H4 (cell line): ENCODE measurements around the gene IQCH. TPM values are rescaled to one million over a fixed set of nuclear protein-coding genes. Genes with fewer than 3 reads are reported as not detected.

Experiments
- DNase-seq: peaks from one replicate; pipeline ENCODE4 v3.0.0-alpha.2; 2015; ENCODE audit warnings: low spot score
- total RNA-seq: library from RNA; depleted of rRNA; stranded (reverse); fragments of >200 nt; shearing (Covaris generic); gene quantifications from 2 replicates; pipeline ENCODE4 v1.2.3, GENCODE V29; 2014

Gene IQCH
- total RNA-seq, 1 experiment from 2014 or later: 0.43 TPM

DNA sequence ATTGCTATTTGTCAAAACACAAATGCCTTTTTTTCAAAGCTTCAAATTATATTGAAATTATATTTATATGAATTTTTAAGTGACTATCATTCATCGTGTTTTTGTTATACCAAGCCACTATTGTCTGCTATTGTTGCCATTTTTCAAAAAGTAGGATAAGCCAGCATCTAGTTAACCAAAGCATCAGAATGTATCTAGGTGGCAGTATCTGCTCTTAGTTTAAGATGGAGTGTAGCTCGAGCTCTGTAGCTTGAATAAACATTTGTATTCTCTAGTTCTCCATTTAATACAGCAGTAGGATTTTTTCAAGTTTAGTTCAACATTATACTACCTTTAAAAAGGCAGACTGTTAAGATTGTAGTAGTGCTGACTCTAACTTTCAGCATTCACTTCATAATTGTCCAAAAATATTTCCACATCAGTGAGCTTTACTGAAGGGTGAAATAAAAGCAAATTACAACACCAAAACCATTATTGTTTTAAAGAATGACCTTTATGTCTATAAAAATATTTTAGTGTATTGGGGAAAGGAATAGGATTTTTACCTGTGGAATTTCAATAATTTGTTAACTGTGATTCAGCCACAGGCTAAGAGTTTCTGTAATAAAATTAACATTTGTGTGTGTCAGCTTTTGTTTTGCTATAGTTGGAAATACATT, 246.7 kb downstream of the IQCH start:
- DNase-seq: peak; percentile 24

DNA sequence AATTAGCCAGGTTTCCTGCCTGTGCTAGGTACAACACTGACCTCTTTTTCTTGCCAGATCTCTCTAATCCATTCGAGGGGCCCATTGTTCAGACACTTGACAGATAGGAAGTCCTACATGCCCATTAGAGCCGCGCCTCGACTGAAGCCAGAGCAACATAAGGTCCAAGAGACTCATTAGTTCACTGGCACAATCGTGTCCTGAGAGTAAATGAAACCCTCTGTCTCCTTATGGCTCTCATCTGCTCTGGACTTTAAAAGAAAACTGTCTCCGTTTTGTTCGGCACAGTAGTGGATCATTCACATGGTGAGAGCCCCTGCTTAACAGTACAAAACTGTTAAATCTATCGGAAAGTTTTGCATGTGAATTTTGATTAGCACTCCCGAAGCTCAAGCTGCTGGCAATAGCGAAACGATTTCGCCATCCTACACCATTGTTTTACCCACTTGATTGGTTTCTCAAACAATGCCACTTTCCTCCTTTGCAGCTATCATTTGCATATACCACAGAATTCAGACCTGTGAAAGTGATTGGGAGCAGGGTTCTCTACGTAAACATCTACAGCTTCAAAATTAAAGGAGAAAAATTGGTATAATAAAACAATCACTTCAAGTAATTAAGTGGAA, 247.4 kb downstream of the IQCH start:
- DNase-seq: no peak

DNA sequence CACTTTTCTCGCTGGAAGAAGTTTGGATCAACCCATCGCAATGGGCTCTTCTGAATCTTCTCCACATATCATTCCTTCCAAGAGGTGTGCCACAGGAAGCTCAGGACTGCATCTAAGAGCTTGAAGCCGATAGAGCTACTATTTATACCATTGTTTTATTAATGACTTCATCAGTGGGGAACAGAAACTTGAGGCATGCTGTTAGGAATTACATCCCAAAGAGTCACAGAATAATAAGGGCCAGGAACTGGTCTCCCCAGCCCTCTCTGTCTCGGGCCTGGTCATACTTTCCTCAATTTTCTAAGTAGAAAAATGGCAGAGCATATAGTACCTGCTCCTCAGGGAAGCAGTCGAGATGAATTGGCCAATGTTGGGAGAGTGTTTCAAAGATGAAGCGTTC, 249.5 kb downstream of the IQCH start:
- no peak for DNase-seq

DNA sequence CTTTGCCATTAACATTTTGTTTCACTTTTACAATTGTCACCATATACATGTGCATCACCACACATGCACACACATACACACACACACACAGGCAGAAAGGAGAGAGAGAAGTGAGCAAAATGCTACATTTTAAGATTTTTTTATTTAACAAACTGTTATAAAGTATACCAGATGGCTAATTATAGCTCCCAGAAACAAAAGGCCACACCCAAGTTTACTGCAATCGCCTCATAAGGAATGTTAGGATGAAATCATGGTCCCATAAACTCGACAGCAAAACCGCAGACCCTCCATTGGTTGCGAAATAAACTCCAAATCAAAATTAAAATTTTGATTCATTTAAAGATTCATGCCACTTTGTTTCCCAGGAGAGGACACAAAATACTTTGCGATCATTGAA, 250.2 kb downstream of the IQCH start:
- no peak for DNase-seq

DNA sequence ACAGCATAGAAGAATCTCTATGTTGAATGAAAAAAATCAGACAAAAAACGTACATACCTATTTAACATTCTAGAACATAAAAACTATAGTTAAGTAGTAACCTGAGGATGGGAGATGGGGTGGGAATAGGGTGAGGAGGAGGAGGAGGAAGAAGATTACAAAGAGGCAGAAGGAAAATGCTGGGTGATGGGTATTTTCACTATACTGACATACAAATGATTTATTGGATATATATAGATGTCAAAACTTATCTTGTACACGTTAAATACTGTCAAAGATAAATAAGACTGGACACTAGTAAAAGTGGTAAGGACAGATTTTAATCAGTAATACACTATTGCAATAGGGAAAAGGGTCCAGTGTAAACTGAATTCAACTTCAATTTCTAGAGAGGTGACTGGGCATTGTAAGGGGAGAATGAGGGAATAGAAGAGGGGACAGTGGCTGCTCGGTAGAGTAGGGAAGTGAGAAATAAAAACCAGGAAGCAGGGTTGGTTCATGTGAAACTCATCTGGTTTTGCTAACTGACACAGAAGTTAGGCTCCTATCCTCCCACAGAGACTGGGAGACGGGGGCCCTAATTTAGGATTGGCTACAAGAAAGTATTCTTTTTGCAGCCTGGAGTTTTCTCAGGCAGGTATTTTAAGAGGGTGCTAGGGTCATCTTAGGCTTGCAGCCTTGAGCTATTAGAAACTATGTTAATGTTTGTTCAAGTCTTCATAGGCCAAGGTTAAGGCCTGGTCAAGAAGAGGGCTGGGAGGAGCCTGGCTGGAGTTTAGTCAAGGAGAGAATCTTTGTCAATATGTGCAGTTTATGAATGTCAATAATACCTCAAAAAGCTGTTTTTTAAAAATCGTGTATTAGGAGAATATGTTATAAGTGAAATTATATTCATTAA, 251.3 kb downstream of the IQCH start:
- DNase-seq: no peak

DNA sequence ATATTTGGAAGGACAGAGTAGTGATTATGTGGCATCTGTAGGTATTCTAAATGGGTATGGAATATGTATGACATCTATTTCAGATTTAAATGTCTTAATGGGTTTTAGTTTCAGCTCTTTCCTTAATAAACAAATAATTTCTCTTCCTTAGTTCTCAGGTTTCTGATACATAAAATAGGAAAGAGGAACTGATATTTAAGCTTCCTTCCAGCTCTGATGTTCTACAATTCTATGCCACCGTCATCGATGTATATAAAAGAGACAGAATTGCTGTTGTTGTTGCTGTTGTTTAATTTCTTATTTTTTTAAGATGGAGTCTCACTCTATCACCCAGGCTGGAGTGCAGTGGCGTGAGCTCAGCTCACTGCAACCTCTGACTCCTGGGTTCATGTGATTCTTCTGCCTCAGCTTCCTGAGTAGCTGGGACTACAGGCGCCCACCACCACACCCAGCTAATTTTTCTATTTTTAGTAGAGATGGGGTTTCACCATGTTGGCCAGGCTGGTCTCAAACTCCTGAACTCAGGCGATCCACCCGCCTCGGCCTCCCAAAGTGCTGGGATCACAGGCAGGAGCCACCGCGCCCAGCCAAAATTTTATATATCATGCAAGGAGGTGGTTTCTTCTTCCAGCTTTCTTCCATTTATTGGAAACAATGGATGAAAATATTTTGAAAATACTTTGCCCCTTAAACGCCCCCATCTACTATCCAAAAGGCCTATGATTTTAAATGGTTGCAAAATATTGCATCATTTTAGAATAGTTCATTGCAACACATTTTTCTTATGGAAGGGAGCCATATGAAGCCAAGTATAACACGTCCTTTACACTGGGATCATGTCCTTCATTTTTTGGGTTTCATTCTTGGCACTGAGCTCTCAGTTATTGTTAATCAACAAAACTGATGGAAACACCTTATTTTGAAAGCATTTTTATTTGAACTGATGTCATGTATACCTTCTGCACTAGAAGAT, 252.5 kb downstream of the IQCH start:
- no peak for DNase-seq

DNA sequence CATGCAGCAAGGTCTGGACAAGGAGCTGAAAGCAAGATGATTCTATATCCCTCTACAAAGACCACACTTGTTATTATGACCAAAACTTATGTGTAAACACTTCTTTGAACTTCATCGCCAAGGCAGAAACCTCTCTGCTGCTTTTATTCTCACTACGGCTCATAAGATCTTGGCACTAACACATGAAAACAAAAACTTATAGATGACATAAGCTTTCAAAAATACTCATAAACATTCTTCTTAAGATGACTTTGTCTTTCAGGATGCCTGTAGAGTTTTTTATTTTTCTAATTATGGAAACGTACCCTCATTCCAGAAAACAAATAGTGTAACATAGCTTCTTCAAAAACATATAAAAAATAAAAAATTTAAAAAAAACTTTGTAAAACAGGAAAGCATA, 253.8 kb downstream of the IQCH start:
- DNase-seq: no peak

DNA sequence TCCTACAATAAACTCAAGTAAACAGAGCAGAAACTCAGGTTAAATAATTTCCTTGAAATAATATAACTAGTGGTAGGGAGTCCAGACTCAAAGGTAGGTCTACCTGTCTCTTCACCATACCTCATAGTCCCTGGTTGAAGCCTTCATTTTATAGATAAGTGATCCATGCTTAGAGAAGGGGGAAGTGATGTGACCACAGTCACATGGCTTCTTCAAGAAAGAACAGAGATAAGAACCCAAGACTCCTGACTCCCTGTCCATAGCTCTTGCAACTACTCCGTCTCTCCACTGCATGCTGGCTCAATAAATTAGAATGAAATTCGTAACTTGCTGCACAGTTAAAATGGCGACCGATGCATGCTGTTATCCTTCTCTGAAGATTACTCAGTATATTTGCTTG, 255.3 kb downstream of the IQCH start:
- no peak for DNase-seq

DNA sequence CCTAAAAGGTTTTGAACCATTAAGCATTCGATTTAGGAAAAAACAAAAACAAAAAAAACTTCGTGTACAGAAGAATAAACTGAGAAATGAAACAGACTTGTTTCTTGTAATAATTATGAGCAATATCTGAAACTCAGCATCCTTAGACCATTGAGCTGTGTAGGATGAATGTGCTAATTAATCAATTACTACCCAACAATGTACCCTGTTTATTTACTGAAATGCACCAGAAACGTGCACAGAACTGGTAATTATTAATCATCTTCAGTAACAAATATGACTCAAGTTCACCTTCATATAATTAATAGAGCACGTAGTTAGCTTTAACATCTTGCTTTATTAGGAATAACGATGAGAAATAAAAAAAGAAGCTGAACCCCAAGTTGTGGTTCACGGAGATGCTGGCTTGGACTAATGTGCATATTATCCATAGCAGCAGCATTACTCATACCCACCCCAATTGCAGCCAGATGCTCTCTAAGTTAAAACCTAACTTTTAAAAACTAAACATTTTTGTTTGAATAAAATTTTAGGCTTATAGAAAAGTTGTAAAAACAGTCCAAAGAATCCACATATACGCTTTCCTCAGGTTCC, 256.1 kb downstream of the IQCH start:
- peak; percentile 25 for DNase-seq

DNA sequence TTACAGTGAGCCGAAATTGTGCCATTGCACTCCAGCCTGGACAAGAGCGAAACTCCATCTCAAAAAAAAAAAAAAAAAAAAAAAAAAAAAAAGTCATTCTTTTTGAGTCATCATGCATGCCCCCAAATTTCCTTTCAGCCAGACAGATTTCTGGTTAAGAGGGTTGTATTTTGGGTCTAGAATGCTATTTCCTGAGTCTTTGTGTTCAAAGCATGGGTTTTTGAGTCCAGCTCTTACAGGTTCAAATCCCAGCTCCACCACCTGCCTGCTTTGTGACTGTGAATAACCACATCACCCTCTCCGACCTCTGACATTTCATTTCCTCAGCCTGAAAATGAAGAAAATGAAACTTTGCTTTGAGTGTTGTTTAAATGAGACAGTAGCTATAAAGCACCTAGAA, 257.0 kb downstream of the IQCH start:
- no peak for DNase-seq

DNA sequence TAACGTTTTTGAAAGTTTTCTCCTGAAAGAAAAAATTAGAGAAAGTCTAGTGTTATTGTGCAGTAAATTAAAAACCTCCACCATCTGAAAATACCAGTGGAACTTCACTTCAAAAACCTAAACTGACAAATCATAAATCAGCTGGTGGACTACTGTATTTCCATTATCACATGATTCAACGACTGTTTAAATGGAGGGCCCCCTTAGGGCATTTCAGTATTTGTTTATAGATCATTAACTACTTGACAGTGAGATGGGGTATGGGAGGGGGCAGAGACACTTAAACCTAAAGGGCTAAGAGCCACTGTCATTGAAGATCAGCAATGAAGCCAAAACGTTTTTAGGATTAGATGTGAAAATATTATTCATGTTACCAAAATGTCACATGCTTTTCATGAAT, 257.6 kb downstream of the IQCH start:
- no peak for DNase-seq

DNA sequence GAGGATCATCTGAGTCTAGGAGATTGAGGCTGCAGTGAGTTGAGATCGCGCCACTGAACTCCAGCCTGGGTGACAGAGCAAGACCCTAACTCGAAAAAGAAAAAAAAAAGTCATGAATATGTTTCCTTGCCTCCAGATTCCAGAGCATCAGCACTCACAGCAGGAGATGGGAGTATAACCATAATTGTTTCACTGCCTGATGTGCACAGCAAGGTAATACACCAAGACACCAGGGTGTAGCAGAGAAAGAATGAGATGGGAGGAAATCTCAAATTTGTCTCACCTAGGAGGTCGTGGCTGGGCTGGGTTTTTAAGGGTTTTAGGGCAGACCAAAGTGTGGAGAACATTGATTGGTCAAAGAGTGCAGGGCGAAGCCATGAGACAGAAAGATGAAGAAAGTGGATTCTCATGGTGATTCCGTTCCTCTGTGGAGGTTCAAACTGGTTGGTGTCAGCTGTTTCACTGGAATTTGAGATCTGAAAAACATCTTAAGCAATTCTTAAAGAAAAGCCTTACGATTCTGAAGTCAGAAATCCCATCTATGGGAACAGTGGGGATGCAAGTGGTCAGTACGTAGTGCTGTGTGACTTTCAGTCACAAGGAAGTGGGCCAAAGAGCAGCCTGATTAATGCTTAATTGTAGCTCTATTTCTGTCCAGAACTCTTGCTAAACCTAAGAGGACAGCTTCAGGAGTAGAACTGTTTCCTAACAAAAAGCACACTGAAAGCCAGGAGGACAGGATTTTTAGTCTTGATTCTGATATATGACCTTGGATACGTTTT, 258.5 kb downstream of the IQCH start:
- no peak for DNase-seq

DNA sequence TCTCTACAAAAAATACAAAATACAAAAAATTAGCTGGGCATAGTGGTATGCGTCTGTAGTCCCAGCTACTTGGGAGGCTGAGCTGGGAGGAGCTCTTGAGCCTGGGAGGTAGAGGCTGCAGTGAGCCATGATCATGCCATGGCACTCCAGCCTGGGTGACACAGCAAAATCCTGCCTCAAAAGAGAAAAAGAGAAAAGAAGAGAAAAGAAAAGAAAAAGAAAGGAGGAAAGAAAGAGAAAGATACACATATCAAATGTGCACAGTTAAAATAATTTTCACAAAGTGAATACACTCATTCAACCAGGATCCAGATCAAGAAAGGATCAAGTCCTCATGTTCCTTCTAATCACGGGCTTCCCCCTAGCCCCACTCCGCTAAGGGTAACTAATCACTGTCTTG, 260.5 kb downstream of the IQCH start:
- DNase-seq: no peak

DNA sequence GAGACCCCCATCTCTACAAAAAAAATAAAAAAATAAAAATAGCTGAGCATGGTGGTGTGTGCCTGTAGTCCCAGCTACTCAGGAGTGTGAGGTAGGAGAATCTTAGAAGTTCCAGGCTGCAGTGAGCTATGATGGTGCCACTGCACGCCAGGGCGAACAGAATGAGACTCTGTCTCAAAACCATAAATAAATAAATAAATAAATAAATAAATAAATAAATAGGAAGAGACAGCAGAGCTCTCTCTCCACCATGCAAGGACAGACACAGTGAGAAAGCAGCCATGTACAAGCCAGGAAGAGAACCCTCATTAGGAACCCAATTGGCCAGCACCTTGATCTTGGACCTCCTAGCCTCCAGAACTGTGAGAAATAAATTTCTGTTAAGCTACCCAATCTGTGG, 261.0 kb downstream of the IQCH start:
- no peak for DNase-seq

DNA sequence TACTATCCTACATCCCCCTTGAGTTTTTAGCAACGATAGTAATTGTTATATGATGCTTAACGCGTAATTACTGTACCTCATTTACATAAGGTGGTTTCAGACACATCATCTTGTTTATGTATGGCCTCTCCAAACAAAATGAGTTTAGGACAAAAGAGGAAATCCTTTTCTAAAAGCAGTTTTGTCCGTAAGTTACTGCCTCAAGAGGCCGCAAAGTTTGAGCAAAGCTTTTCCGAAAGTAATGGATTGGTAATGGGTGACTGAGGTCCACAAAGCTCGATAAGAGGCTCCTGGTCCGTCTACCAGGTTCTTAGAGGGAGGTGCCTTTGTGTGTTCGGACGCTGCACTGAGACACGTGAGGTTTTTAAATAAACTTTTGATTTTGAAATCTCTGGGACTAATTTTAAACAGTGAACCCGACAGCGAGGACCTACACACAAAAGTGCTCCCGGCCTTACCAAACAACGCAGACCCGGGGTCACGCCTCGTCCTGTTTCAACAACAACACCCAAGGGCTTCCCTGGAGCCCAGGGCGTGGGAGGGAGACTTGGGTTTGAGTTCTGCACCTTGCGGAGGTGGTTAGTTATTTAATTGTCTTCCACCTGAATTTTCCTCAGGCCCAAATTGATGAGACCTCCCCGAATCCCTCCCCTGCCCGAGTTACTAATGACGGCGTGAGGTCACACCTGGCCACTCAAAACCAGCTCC, 265.9 kb downstream of the IQCH start:
- DNase-seq: no peak

DNA sequence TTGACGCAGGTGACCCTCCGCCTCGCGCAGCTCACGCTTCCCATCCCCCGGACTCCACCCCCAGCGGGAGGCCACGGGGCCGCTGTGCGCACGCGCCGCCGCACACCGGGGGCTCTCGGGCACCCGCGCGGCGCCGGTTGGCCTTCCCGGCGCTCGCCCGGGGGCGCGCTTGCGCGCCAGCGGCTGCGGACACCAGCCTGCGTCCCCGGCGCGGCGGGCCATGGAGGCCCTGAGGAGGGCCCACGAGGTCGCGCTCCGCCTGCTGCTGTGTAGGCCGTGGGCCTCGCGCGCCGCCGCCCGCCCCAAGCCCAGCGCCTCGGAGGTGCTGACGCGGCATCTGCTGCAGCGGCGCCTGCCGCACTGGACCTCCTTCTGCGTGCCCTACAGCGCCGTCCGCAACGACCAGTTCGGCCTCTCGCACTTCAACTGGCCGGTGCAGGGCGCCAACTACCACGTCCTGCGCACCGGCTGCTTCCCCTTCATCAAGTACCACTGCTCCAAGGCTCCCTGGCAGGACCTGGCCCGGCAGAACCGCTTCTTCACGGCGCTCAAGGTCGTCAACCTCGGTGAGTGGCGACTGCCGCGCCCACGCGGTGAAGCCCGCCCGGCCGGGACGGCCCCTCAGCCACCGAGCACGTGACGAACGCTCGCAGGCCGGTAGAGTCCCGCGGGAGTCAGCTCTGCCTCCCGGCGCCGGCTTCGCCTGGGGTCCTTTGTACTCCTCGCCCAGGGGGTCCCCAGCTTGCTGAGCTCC, 266.6 kb downstream of the IQCH start, which contains the start of gene C15orf61:
Gene C15orf61 (plus strand): TSS at position 103 of the 754 bp plus-strand sequence. CDS start 118 bp downstream, at position 221.
- peak; percentile 50 for DNase-seq

DNA sequence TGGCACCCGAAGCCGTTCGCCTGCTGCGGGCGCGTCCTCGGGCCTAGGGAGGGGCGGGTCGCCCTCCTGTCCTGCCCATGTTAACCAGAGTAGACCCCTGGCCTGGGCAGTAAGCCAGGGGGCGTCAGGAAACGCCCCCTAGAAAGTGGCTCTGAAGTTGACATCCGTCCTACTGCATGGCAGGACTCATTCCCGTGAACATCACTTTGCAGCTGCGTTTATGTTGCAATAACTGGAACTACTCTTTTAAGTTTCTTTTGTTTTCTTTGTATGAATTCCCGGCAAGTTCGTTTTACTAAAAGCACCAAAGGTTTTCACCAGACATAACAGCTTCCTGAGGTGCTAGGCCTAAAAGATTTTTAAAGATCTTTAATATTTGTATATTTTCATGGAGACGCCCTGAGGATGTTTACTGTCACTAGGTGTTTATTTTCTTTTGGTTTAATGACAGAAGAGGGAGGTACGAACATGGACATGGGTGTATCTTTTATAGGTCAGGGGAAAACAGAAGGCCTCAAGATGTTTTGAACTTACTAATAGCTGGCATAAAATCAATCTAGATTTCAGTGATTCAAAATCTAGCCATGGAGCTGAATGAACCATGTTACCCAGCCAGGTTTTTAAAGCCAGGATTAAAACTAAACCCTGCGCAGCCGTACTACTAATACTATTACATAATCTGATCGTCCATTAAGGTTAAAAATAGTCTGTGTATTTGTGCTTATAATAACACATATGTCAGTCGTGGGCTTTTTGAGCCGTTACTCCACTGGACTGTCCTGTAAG, 267.4 kb downstream of the IQCH start:
- no peak for DNase-seq

DNA sequence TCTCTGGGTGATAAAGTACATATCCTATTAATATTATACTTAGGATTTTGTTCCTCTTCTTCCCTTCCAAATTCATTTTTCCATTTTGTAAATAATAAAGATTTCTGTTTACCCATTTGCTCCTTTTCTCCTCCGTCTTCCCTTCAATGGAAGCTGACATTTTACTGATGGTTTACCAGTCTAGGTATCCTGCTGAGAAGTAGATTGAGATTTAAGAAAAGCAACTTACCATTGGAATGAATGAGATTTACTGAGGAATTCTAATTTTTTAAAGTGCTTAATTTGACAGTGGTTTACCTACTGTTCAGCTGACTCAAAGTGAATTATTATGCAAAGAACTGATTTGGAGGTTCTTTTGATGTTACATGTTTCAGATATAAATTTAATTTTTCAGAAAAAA, 268.7 kb downstream of the IQCH start:
- no peak for DNase-seq
